OCI-LY1 (cell line): ENCODE data around the gene FGFR1OP2.

Experiments used
- CTCF ChIP-seq: fragments of 200-600 bp; sonication (generic), shearing (Covaris generic); IDR thresholded peaks from 2 replicates; pipeline ENCODE4 v1.5.1; 2017; ENCODE audit warnings: mild to moderate bottlenecking, antibody characterized with exemption, low read length, moderate library complexity, mixed read lengths
- EZH2 ChIP-seq: fragments of 200-600 bp; sonication (generic), shearing (Covaris generic); IDR thresholded peaks from 2 replicates; pipeline ENCODE4 v1.8.0; 2017; ENCODE audit warnings: borderline replicate concordance, mixed run types, mild to moderate bottlenecking, antibody characterized with exemption, low read length, moderate library complexity, mixed read lengths

- no peak for TF ChIP-seq CTCF
- TF ChIP-seq EZH2, result no peak
Measured at GRCh38 chr12:26940516-26941214, 2.4 kb downstream of the FGFR1OP2 start.
